G401 (cell line): ENCODE results near the gene FAM9B. TPM values are rescaled to one million over a fixed set of nuclear protein-coding genes. Genes with fewer than 3 reads are reported as not detected.
"Not testable (repeated sequence)": the region's sequence is repeated elsewhere in the genome, so short reads cannot be mapped to it uniquely, and the experiment has no call there.

Source experiments
- DNase-seq: peaks from one replicate; pipeline ENCODE4 v3.0.0-alpha.2; 2015; ENCODE audit warnings: low spot score
- in situ Hi-C: cut with HindIII; loops from 2 replicates; pipeline ENCODE4 v1.10.0; 2016; ENCODE audit warnings: low sequenced_read_pairs, mixed read lengths
- total RNA-seq: library from RNA; depleted of rRNA; stranded (reverse); fragments of >200 nt; shearing (Covaris generic); gene quantifications from 2 replicates; pipeline ENCODE4 v1.2.3, GENCODE V29; 2014; rRNA removed

The FAM9B gene
- total RNA-seq: not detected in 2 replicates

- no peak for DNase-seq
- in situ Hi-C loops: no loop called here
Measured at GRCh38 chrX:9033989-9034388, at the start of gene FAM9B. Gene FAM9B (minus strand): TSS chrX:9034127. CDS start chrX:9032986, 1,141 bp downstream.

- DNase-seq: no peak
- in situ Hi-C loops: no loop called here
Measured at GRCh38 chrX:9081271-9081670, 47.3 kb upstream of the FAM9B start.

DNA sequence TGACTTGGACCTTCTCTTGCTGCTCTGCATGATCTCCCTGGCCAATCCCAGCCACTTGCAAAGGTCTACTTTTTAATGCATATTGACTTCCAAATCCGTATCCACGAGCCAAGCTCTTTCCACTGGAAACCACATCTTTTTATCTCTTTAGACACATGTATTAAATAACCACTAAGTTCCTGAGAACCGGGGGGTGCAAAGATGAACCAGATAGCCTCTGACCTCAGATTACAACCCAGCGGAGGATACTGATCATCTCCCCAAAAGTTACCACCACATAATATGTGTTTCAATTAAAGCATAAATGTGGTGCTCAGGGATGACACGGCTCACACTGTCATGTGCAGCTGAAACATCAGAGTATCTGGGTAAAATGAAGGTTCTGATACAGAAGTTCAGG, 40.4 kb upstream of the FAM9B start:
- DNase-seq: no peak
- in situ Hi-C loops: no loop called here

GRCh38 chrX:9072281-9072680, 38.4 kb upstream of the FAM9B start:
- no peak for DNase-seq
- in situ Hi-C loops: no loop called here

- in situ Hi-C loops: no loop called here
- no peak for DNase-seq
Measured at GRCh38 chrX:9071031-9071650, 37.2 kb upstream of the FAM9B start.

DNA sequence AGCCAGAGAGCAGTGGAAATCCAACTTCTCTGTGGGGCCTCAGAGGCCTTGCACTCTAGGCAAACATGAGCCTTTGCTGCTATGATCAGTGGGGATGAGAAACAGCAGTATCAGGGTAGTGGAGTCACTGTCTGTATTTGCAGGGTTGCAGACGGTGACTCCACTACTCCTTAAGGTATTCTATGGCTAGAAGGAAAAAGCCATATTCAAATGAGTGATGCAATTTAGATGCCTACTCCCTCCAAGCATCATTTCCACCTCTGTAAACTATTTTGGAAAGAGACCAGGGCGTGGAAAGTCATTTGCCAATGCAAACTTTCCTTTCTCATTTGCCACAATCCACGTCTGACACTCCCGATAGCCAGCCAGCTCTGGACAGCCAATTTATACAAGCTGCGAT, 35.6 kb upstream of the FAM9B start:
- in situ Hi-C loops: no loop called here
- no peak for DNase-seq

- DNase-seq: no peak
- in situ Hi-C loops: no loop called here
Measured at GRCh38 chrX:9064694-9065093, 30.8 kb upstream of the FAM9B start.

DNA sequence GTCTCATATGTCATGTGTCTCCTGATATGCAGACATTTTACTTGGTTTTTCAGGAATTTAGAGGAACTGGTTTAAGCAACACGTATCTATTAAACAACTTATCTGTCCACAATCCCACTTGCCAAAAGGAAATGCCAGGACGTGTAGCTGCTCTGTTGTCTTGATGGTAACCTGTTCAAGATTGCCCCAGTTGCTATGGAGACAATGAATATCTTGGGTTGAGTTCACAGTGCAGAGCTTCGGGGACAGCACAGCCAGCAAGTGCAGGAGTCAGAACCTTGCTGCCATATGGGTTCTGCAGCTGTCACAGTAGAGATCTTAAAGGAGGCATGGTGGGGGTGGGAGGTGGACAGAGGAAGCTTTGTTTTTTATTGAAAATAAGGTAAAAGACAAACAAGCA, 28.7 kb upstream of the FAM9B start:
- in situ Hi-C loops: no loop called here
- peak; percentile 73 for DNase-seq

DNA sequence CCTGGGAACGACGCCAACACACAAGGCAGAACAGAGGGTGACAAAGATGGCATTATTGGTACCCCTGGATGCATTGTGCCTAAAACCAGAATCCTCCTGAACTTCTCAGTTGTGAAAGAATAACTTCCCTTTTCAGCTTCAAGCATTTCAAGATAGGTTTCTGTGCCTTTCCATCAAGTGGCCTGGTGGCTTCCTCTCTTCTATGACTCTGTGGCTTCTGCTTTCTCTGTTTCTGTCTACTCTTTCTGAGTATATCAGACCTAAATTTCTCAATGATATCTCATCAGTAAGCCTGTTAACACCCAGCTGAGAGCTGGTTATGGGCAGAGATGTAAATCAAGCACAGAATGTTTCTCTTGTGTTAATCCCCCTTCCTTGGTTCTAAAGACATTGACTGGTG, 21.4 kb upstream of the FAM9B start:
- in situ Hi-C loops: no loop called here
- DNase-seq: no peak

- in situ Hi-C loops: no loop called here
- DNase-seq: no peak
Measured at GRCh38 chrX:9052081-9052480, 18.2 kb upstream of the FAM9B start.

- in situ Hi-C loops: no loop called here
- DNase-seq: no peak
Measured at GRCh38 chrX:9050331-9050730, 16.4 kb upstream of the FAM9B start.

- DNase-seq: no peak
- in situ Hi-C loops: no loop called here
Measured at GRCh38 chrX:9048801-9049200, 14.9 kb upstream of the FAM9B start.

DNA sequence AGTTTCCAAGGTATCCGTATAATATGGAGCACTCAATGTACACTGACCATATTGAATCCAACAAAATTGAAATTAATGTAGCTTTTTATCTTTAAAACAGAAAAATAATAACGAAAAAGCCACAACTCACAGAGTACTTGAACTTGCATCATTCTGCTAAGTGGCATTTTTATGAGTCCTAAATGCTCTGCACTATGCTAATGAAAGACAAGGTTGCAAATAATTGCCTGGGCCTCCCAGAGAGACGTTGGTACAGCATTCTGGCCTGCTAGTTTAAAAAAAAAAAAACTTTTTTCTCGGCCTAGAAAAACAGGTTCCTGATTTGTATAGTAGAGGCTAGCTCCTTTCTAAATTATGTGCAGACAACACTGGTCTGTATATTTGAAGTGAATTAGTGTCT, 4.3 kb upstream of the FAM9B start:
- in situ Hi-C loops: no loop called here
- no peak for DNase-seq

GRCh38 chrX:9037296-9037695, 3.4 kb upstream of the FAM9B start:
- in situ Hi-C loops: no loop called here

GRCh38 chrX:9033586-9033985, 341 bp downstream of the FAM9B start:
- DNase-seq: no peak
- in situ Hi-C loops: no loop called here

More at GRCh38 chrX:9037296-9037695, 3.4 kb upstream of the FAM9B start:
- DNase-seq: no peak

- no peak for DNase-seq
- in situ Hi-C loops: no loop called here
Measured at GRCh38 chrX:9033179-9033578, 748 bp downstream of the FAM9B start.

DNA sequence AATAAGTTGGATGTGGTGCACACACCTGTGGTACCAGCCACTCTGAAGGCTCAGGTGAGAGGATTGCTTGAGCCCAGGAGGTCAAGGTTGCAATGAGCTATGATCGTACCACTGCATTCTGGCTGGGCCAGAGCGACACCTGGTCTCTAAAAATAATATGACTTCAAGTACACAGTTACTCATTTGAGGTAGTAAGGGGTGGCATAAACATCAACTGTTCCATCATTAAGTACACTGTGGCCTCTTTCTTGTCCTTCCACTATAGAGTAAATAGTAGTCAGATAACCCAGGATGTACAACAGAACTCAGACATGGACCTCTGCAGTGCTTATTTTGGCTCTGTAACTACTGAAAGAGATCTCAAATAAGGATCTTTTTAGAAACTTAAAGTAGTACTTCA, 10.6 kb downstream of the FAM9B start:
- no peak for DNase-seq
- in situ Hi-C loops: no loop called here

DNA sequence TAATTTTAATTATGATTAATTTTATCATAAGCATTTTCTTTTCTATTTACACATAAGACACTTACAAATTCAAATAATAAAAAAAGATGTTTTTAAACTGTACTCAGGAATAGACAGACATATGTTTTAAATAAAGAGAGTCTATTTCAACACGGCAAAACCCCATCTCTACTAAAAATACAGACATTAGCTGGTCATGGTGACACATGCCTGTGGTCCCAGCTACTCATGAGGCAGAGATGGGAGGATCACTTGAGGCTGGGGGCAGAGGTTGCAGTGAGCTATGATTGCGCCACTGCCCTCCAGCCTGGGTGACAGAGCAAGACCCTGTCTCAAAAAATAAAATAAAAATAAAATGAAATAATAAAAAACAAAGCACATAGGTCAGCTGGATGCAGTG, 14.8 kb downstream of the FAM9B start:
- in situ Hi-C loops: no loop called here
- no peak for DNase-seq

GRCh38 chrX:9018332-9018731, 15.6 kb downstream of the FAM9B start:
- in situ Hi-C loops, DNase-seq: not testable (repeated sequence)

GRCh38 chrX:9003041-9003440, 30.9 kb downstream of the FAM9B start:
- in situ Hi-C loops: no loop called here

DNA sequence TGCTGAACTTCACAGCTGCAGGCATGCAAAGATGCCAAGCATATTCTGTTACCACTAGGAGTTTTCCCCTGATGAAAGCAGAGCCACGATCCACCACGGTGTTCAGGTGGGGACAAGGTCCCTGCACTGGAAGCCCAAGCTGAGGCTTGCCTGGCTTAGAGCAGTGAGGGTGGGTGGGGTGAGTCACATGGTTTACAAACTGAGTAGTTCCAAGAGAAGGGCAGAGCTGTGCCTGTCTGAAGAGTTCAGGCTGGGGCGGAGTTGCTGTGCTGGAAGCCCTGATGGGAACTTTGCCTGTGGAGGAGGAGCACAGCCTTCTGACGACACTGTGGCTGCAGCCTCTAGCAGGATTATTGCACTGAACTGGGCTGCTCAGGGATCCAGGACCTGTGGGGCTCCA, 45.5 kb downstream of the FAM9B start:
- DNase-seq: no peak
- in situ Hi-C loops: no loop called here

More at GRCh38 chrX:9003041-9003440, 30.9 kb downstream of the FAM9B start:
- peak; percentile 20 for DNase-seq
